Ishikawa (cell line): ENCODE measurements around the gene EEF2K.

ENCODE experiments used
- CEBPB ChIP-seq: IDR thresholded peaks from 2 replicates; pipeline ENCODE4 v1.6.1; 2012
- CREB1 ChIP-seq: IDR thresholded peaks from 2 replicates; pipeline ENCODE4 v1.6.1; 2012; ENCODE audit warnings: low read depth
- EGR1 ChIP-seq: IDR thresholded peaks from 2 replicates; pipeline ENCODE4 v1.6.1; 2012
- EP300 ChIP-seq: IDR thresholded peaks from 2 replicates; pipeline ENCODE4 v1.6.1; 2012; ENCODE audit warnings: borderline replicate concordance
- FOXM1 ChIP-seq: IDR thresholded peaks from 2 replicates; pipeline ENCODE4 v1.6.1; 2012; ENCODE audit warnings: low read depth, borderline replicate concordance
- NFIC ChIP-seq: IDR thresholded peaks from 2 replicates; pipeline ENCODE4 v1.6.1; 2012
- RAD21 ChIP-seq: IDR thresholded peaks from 2 replicates; pipeline ENCODE4 v1.6.1; 2012; ENCODE audit warnings: low read depth
- REST ChIP-seq: IDR thresholded peaks from 2 replicates; pipeline ENCODE4 v1.6.1; 2012; ENCODE audit warnings: low read depth, mild to moderate bottlenecking
- TAF1 ChIP-seq: IDR thresholded peaks from 2 replicates; pipeline ENCODE4 v1.6.1; 2012; ENCODE audit warnings: low read depth, mild to moderate bottlenecking
- TCF12 ChIP-seq: IDR thresholded peaks from 2 replicates; pipeline ENCODE4 v1.6.1; 2012; ENCODE audit warnings: low read depth
- TEAD4 ChIP-seq: IDR thresholded peaks from 2 replicates; pipeline ENCODE4 v1.6.1; 2012
- USF1 ChIP-seq: IDR thresholded peaks from 2 replicates; pipeline ENCODE4 v1.6.1; 2012
- YY1 ChIP-seq: IDR thresholded peaks from 2 replicates; pipeline ENCODE4 v1.6.1; 2012; ENCODE audit warnings: low read depth
- ZBTB7A ChIP-seq: IDR thresholded peaks from 2 replicates; pipeline ENCODE4 v1.6.1; 2012; ENCODE audit warnings: low read depth
- TF ChIP-seq, protein P1 (sequence below): IDR thresholded peaks from 2 replicates; pipeline ENCODE4 v1.6.1; 2012

The EEF2K gene

DNA sequence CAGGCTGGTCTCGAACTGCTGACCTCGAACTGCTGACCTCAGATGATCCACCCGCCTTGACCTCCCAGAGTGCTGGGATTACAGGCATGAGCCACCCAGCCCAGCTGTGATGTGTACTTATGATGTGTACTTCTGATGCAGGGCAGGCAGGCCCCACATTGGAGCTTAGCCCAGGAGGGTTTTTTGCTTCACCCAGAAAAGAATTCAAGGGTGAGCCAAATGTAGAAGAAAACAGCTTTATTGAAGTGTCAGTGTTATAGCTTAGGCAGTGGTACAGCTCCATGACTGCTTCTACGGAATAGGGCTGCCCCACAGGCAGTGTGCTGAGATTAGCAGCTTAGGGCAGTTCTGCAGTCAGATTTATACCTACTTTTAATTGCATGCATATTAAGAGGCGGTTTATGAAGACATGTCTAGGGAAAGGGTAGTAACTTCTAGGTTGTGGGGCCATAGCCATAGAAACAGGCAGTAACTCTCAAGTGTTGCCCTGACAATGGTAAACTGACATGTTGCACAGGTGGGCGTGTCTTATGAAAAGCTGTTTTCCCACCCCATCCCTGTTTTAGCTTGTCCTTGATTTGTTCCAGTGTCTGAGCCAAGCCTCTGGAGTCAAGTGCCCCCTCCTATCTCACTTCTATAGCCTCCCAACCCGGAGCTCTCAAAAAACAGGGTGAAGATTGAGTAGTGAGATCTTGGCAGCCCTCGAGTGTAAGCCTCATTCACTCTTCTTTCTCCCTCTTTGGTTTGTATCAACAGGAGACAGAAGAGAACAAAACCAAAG is 67.0 kb downstream of the EEF2K start:
- TF ChIP-seq REST (no peak), CEBPB (no peak), EGR1 (no peak), YY1 (no peak), EP300 (no peak), USF1 (no peak), CREB1 (no peak), TAF1 (no peak), TCF12 (no peak), FOXM1 (no peak), RAD21 (no peak), ZBTB7A (no peak), NFIC (no peak), TEAD4 (no peak)
- TF ChIP-seq, protein P1, sequence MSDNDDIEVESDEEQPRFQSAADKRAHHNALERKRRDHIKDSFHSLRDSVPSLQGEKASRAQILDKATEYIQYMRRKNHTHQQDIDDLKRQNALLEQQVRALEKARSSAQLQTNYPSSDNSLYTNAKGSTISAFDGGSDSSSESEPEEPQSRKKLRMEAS = no peak

DNA sequence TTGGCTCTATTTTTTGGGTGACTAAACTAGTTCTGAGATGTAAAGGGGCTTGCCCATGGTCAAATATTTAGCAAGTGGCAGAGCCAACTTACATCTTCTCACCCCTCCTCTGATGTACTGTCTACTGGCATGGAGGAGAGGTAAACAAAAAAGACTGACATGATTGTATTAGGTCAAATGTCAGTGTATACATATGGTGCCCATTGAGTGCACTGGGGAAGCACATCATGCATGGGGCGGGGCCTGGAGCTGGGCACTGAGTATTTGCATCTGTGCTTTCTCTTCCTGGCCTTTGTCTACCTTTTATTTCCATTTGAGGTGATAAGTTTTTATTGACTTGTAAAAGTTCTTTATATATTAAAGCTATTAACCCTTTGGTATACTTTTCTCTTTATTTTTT is 68.8 kb downstream of the EEF2K start:
- no peak for TF ChIP-seq CREB1
- TF ChIP-seq TAF1 = no peak
- no peak for TF ChIP-seq REST
- TF ChIP-seq TEAD4 = no peak
- TF ChIP-seq RAD21 = no peak
- TF ChIP-seq TCF12 = no peak
- TF ChIP-seq USF1 = no peak
- TF ChIP-seq ZBTB7A = no peak
- TF ChIP-seq FOXM1 = no peak
- TF ChIP-seq, protein P1 = no peak
- TF ChIP-seq CEBPB = no peak
- no peak for TF ChIP-seq EGR1
- no peak for TF ChIP-seq NFIC
- TF ChIP-seq EP300 = no peak
- TF ChIP-seq YY1 = no peak

DNA sequence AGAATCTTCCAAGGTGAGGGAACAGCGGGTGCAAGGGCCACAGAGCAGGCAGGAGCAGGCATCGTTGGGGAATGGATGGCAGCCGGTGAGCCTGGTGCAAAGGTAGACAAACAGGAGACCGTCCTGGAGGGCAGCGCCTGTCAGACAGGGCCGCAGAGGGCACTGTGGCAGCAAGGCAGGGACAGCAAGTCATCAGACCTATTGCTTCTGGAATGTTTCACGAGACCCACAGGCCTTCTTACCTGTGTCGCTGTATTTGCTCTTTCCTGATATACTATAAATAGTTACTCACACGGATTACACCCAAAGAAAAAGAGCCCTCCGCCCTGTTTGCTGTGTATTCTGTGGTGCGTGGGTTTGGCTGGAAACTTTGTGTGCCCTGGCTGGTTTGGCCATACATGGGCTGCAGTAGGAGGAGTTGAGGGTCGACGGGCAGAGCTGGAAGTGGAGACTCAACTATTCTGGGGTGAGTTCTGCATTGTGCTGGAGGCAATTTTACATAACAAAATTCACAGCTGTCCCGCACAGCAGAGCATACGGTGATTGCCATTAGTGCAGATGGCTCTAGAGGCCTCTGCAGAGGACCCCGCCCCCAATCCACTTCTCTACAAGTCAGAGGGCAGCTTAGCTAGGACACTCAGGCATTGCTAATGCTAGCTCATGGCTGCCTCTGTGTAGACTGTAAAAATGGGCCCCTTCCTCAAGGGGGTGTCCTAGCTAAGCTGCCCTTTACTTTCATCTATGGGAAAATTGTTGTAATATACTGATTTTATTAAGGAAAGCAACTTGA is 72.6 kb downstream of the EEF2K start:
- TF ChIP-seq RAD21 = no peak
- TF ChIP-seq ZBTB7A = no peak
- no peak for TF ChIP-seq TEAD4
- no peak for TF ChIP-seq TCF12
- no peak for TF ChIP-seq CEBPB
- no peak for TF ChIP-seq YY1
- no peak for TF ChIP-seq CREB1
- no peak for TF ChIP-seq FOXM1
- TF ChIP-seq, protein P1 = no peak

- TF ChIP-seq YY1 (no peak), CEBPB (no peak), FOXM1 (no peak)
- TF ChIP-seq, protein P1 = no peak
These were observed 76.3 kb downstream of the EEF2K start for GRCh38 chr16:22282254-22282892.
